Occipital lobe (tissue), 2 donors: ENCODE results near the gene TMEM181. TPM values are rescaled to one million over a fixed set of nuclear protein-coding genes. Genes with fewer than 3 reads are reported as not detected.

Experiments
- DNase-seq: peaks from one replicate; lab custom pipeline; 2025; lab: John Stamatoyannopoulos, UW
- total RNA-seq: library from RNA; depleted of rRNA; stranded (reverse); fragments of >200 nt; gene quantifications from one replicate; pipeline ENCODE4 v1.2.3, GENCODE V29; 2014

TMEM181 gene
- total RNA-seq, 1 donor from 2014 or later = 80.3 TPM

DNA sequence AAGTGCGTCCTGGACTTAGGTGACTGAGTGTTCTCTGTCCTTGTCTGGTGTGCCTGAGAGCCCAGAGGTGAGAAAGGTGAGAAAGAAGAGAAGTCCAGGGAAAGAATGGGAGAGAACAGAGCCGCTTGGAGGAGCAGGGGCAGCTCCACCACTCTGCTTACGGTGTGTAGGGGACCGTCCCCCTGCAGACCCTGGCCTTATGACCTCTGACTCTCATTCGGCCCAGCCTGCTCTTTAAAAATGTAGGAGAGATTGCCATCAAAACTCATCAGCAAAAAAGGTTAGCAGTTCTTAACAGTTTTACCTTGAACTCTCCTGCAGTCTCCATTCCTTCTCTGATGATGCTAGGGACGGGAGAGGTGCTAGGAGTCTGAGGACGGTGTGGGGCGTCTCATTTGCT, 2.0 kb downstream of the TMEM181 start:
- no peak for DNase-seq

DNA sequence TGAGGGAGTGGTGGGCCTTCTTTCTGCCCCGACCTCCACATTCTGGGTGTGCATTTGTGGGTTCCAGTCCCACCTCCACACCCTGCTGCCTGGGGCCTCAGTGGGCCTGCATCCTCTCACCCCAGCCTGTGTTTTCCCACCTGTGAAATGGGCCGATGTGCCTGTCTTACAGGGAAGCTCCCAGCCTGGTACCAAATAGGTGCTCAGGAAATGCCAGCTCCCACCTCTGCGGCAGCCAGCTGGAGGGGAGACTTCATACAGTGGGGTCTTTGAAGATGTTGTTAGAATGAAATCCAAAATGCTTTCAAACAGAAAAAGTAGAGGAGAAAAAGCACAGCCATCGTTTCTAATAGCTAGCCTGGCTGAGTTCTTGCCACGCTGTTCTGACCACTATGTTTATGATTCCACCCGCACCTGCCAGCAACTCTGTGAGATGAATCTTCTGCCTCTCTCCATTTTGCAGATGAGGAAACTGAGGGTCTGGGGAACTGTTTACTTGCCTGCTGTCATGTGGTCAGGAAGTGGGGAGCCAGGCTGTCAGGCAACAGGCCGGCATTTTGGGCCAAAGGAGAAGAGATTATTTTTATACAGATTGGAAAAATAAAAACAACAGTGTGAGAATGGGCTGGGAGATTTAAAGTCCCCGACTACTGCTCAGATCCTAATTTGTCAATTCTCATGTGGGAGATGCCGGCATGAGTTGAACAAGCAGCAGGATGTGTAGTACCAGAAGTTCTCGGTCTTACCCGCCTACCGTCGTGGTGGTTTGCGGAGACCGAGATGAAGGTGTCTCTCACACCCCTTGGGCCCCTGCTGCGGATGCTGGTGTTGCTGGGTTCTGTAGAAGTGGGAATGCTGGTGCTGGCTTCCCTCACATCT, 4.6 kb downstream of the TMEM181 start:
- no peak for DNase-seq

DNA sequence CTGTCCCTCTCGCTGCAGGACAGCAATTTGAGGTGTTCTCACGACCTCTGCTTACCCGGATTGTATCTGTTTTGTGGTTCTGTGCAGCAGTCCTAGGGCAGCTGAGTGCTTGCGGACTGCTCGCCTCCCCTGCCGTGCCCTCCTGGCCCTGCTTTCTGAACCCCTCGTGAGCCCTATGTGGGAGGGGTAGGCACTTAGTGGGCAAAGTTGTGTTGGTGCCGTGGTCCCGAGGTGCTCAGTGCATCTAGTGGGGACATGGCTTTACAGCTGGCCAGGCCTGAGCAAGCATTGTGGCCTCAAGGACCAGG, 5.2 kb downstream of the TMEM181 start:
- no peak for DNase-seq

DNA sequence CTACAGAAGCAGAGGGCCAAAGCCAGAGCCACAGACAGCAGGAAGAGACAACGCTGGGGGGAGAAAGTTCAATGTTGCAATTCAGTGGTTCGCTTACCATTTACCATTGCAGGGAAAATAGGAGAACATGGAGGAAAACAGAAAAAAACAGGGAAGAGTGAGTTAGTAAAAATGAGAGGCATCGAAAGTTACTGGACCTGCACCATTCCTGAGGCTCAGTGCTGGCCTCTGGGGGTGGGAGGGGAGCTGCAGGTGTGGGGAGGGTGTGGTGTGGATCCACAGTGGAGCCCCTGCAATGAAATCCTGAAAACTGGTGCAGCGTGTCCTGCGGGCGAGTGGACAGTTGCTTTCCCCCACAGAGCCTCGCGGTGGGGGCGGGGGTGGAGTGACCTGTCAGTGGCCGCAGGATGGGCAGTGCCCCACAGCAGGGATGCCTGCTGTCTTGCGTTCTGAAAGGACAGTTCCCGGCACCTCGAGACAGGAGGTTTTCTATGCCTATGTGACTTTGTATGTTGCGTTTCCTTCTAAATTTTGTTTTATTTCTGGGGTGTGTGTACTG, 5.7 kb downstream of the TMEM181 start:
- DNase-seq = no peak

DNA sequence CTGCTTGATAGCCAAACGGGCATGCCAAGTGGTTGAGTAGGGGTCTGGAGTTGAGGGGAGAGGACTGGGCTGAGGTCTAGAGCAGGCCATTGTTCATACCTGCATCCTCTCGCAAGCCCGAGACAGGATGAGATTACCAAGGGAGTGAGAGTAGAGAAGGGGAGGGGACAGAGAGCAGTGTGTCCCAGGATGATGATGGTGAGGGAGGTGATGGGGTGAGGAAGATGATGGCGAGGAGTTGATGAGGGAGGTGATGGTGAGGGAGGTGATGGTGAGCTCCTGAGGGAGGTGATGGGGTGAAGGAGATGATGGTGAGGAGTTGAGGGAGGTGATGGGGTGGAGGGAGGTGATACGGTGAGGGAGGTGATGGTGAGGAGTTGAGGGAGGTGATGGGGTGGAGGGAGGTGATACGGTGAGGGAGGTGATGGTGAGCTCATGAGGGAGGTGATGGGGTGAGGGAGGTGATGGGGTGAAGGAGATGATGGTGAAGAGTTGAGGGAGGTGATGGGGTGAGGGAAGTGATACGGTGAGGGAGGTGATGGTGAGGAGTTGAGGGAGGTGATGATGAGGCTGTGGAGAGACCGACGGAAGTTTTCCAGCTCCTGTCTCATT, 6.4 kb downstream of the TMEM181 start:
- no peak for DNase-seq

DNA sequence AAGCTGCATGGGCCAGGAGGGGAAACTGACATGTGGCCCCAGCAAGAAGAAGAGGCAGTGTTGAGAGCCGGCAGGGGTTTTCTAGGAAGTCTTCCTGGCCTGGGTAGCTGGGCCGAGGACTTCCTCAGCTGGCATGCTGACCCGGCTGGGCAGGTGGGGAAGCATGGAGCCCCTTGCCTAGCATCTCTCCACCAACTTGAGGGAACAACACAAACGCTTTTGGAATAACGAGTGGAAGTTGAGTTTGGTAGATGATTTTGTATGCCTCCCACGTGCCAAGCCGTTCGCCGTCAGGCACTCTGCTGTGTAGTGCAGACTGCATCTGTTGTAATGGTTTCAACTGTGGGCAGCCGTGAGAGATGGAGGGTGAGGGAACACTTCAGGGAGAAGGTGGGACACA, 7.3 kb downstream of the TMEM181 start:
- no peak for DNase-seq

DNA sequence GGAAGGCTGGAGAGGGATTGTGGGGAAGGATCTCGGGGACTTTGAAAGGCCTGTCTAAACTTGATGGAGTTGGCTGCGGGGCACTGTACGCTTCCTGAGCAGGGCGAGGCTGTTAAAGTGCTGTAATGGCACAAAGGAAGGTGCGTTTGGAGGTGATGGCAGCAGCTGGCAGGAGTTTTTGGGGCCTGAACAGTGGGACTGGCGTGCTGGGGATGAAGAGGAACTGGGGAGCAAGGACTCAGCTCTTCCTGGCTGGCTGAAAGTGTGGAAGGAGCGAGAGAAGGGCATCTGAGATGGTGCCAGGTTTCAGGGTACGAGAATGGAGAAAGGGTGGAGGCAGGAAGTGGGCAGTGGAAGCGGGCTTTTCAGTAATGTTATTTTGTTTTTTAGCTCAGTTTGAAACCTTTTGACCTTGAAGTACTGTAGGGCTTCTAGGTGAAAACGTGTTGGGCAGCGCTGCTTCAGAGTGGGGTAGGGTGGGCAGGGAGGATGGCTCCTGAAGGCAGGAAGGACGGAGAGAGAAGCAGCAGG, 8.0 kb downstream of the TMEM181 start:
- no peak for DNase-seq

DNA sequence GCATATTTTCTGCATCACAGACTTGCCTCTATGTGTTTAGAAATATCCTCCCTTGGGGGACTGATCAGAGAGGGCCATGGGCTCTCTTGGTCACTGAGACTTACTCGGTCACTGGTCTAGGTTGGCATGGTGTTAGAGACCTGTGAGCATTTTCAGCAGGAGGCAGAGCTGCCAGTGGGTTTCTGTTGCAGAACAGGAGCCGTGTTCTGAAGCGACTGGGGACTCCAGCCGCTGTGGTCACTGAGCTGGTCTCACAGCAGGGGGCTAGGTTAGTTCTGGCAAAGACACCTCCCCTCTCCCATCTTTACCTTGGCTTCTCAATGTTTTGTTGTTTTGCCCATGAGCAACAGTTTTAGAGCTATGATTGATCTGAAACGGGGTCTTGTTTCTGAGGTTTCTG, 8.7 kb downstream of the TMEM181 start:
- DNase-seq = no peak

DNA sequence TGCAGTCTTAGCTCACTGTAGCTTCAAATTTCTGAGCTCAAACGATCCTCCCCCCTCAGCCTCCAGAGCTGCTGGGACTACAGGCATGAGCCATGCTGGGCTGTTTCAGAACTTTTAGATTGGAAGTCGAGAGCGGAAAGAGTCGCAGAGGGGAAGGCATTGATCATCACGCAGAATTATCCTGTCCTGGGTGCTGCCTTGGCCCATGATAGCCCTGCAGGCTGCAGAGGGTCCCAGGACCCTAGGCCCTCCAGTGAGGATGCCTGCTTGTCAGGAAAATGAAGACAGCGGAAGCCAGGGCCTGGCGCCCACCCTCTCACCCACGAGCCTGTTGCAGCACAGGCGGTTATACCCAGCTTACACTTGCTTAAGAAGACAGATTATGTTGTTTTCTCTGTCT, 9.1 kb downstream of the TMEM181 start:
- no peak for DNase-seq

DNA sequence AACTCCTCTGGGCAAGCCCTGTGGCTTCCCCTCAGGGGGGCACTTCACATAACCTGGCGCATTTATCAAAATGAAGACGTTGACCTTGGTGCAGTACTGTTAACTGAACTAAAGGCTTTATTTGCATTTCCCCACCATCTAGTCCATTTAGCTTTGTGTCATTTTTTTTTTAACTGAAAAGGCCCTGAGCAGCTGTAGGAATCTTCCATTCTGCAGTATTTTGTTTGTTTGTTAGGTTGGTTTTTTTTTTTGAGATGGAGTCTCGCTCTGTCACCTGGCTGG, 10.7 kb downstream of the TMEM181 start:
- DNase-seq = no peak

DNA sequence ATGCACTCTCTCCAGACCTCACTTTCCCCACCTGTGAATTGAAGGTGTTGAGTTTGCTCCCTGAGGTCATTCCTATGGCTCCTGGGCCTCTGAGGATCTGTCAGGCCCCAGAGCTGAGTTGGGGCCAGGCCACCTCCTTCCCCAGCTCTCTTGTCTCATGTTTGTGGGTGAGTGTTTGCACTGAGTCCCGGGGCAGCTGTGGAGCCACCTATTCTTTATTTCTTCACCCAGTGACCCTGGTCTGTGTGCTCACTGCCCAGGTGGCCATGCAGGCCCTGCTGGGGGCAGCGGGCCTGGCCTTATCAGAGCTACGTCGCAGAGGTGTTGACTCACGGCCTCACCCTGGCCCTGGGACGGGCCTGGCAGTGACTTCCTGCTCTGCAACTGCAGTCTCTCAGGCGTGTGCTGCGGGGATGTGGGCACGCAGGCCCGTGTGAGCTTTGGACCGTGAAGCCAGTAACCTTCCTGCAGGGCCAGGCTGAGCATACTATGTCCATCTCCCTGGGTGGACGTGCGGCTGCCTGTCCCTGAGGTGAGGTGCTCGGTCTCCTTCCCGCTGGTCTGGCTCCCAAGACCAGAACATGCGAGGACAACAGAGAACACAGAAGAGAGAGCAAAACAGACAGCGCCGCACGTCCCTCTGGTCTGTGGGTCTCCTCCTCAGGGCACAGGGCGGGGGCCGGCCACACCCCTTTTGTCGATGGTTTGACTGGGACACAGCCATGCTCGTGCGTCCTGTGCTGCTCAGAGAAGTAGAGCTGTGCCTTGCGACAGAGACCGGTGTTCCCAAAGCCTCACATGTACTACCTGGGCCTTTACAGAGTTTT, 12.1 kb downstream of the TMEM181 start:
- no peak for DNase-seq

DNA sequence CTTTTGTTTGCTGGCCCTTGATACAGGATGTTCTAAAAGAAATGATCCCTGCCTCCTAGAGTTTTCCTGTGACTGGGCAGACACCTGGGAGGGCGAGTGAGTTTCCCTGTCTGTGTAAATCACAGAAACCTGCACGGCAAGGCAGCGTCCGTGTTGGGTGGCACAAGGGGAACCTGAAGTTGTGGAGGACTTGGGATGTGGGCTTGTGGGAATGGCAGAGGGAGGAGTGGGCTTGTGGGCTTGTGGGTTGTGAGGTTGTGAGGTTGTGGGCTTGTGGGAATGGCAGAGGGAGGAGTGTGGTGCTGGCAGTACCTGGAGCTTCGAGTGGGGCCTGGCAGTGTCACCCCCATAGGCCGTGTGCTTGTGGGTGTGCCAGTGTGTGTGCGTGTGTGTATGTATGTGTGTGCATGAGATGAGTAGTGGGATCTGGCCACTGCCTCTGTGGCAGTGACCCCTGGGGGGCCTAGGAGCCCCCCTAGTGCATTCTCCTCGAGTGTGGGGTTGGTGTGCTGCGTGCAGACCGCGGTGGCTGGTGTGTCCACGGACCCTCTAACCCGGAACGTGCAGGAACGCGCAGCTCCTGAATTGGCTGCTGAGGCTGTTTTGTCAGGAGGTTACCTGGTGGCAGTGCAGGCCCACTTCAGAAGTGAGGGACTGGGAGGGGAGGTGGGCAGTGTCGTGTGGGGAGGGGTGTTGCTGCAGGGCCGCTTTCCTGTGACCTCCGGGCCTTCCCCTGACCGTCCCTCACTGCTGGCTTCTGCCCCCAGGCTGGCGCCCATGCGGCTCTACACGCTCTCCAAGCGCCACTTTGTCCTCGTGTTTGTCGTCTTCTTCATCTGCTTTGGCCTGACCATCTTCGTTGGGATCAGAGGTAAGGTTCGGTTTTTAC, 13.0 kb downstream of the TMEM181 start:
- DNase-seq = no peak

DNA sequence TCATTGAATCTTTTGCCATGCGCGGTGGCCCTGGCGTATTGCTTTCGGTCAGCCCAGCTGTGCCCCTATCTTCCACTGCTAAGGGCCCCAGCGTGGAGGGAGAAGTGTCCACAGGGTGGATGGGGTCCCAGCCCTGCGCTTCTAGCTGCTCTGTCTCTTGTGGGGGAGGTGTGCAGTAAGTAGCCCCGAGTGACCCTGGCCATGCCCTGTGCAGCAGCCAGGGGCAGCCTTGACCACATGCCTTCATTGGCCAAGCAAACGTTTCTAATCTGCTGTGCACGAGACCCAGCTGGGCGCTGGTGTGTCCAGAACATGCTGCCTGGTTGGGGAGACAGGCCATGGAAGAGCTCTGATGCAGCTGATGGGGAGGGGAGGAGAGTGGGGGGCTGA, 13.6 kb downstream of the TMEM181 start:
- DNase-seq = no peak

DNA sequence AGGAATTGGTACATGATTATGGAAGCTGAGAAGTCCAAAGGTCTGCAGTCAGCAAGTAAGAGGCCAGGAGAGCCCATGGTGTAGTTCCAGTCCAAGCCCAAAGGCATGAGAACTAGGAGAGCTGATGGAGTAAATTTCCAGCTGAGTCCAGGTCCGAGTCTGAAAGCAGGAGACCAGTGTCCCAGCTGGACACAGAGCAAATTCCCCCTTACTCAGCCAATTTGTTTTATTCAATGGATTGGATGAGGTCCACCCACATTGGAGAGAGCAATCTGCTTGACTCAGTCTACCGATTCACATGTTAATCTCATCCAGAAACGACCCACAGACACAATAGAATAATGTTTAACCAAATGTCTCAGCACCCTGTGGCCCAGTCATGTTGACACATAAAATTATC, 14.9 kb downstream of the TMEM181 start:
- no peak for DNase-seq

DNA sequence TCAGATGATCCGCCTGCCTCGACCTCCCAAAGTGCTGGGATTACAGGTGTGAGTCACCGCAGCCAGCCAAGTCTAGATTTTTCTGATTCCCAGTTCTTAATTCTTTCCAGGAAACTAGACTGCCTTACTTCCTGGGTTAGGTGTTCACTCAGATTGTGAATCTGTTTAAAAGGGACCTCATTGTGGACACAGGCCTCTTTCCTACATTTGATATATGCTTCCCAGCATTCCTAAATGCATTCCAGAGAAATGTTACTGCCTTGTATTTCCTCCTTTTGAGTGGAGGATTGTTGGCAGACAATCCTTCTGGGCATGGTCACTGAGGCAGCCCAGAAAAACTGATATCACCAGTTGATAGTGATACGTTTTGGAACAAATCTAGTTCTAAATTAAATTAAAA, 15.7 kb downstream of the TMEM181 start:
- DNase-seq = no peak

DNA sequence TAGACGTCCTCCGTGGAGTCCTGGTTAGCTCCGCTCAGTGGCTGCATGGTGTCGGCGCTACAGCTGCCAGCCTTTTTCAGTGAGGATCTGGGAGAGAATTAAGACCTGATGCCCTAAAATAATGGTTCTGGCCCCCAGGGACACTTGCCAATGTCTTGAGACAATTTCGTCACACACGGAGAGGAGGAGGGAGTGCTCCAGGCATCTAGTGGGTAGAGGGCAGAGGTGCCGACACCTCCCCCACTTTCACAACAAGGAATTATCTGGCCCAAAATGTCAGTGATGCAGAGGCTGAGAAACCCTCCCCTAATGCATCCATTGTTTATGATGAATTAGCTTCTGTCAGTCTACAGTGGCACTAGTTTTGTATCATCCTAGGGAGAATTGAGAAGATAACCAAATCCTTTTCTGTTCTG, 24.4 kb downstream of the TMEM181 start:
- DNase-seq = no peak

DNA sequence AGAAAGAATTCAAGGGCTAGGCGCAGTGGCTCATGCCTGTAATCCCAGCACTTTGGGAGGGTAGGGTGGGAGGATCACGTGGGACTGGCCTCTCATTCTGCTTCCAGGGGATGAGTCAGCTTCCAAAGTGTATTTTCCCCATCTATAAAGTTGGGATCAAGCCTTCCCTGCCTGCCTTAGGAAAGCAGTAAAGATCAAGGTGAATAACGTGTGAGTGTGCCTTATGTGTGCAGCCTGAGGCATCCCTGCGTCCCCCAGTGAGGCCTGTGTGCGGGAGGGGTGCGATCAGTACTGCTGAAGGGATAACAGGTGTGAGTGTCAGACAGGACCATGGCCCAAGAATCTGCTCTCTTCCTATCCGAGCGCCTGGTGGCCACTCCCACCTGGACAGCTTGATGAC, 26.8 kb downstream of the TMEM181 start:
- no peak for DNase-seq

DNA sequence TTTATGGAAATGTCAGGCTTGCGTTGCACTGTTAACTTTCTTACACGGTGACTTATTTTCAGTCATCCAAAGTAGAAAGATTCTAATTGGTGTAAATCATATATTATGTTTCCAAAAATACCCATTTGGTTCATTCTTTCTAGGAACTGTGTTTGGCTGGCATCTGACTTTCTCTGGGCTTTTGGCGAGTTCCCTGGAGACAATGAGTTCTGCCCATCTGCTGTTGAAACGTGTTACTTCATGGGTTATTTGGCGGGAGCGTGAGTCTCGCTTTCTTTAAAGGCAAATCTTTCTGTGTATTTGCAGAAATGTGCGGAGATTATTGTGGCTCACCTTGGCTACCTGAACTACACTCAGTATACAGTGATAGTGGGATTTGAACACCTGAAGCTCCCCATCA, 29.5 kb downstream of the TMEM181 start:
- no peak for DNase-seq

DNA sequence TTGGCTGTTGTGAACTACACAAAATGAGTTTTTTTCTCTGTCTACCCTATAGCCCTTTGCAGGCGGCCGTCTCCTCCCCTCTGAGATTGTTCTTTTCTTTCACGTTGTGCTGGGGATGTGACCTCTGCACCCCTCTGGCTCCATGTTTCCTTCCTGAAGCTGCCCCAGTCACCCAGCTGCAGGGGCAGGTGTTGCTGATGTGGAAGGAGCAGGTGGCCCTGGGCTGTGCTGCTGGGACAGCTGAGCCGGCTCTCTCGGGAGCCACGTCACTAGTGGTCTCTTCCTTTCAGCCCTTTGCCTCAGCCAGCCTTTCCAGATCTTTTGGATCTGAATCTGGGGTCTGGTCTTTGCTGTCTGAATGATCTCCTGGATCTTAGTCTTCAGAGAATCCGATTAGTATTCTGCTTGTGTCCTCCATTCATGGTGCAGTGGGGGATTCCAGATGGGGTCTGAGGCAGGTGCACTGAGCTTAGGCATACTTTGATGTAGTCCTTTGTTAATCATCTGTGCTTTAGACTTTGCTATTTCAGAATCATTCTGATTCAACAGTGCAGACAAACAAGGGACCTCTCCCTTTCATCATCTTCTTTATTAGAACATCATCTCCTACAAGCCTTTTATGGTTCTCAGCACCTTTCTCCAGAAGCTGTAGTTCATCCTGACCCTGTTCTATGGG, 31.4 kb downstream of the TMEM181 start:
- no peak for DNase-seq

DNA sequence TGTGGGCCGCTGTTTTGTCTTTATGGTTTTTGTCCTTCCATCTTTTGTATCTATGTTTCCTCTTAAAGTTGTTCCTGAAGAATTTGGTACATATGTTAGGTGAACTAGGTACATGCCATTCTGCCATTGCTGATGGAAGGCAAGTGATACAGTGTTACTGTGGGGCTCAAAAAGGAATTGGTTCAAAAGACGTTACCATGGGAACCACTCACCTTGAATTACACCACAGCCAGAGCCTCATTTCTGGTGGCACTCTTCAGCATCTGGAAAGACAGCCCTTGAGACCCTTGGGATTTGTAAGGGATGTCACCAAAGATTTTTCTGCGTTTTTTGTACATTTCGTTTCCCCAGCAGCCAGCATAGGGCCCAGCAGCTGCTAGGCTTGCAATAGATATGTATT, 31.9 kb downstream of the TMEM181 start:
- no peak for DNase-seq

DNA sequence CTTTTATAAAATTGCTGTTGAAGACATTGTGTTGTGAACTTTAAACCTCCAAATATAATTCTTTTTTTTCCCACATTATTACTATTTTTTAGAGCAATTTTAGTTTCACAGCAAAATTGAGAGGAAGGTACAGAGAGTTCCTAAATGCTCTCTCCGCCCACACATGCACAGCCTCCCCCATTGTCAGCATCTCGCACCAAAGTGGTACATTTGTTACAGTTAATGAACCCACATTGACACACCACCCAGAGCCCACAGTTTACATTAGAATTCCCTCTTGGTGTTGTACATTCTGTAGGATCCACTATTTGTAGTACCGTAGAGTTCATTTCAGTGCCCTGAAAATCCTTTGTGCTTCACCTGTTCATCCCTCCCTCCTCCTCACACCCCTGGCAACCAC, 33.8 kb downstream of the TMEM181 start:
- DNase-seq = no peak
